Lung (tissue), 12 donors: ENCODE results near the gene CDK15. TPM values are rescaled to one million over a fixed set of nuclear protein-coding genes. Genes with fewer than 3 reads are reported as not detected.
"Not testable (repeated sequence)": the region's sequence is repeated elsewhere in the genome, so short reads cannot be mapped to it uniquely, and the experiment has no call there.

Experiments
- ATAC-seq: fragments of 200-7000 bp; cut with Tn5 transposase; one replicate; pipeline ENCODE4 v1.9.1; 2020; ENCODE audit warnings: moderate number of reproducible peaks; ENCODE audit not compliant: insufficient read depth, low FRiP score
- DNase-seq, 3 donors: peaks; one replicate each; pipeline ENCODE4 v3.0.0-alpha.2; 2013 to 2017
- H3K27ac ChIP-seq, 2 donors: one replicate each; pipeline ENCODE4 v1.5.1; 2013; ENCODE audit warnings: mild to moderate bottlenecking in 2 of 2, moderate library complexity in 2 of 2, control low read depth in 1 of 2, inconsistent platforms in 1 of 2, low read depth in 1 of 2, low read length in 1 of 2
- H3K27me3 ChIP-seq, 3 donors: one replicate each; pipeline ENCODE4 v1.5.1; 2013; ENCODE audit warnings: low read length in 2 of 3; ENCODE audit not compliant: control insufficient read depth in 3 of 3, insufficient read depth in 3 of 3
- H3K36me3 ChIP-seq, 4 donors: one replicate each; pipeline ENCODE4 v1.5.1; 2013; ENCODE audit warnings: low read length in 4 of 4, mild to moderate bottlenecking in 1 of 4, moderate library complexity in 1 of 4; ENCODE audit not compliant: control insufficient read depth in 4 of 4, insufficient read depth in 4 of 4
- H3K4me1 ChIP-seq, 5 donors: one replicate each; pipeline ENCODE4 v1.5.1; 2013; ENCODE audit warnings: low read length in 5 of 5, mild to moderate bottlenecking in 2 of 5, moderate library complexity in 1 of 5; ENCODE audit not compliant: control insufficient read depth in 5 of 5, insufficient read depth in 5 of 5
- H3K4me3 ChIP-seq: one replicate; pipeline ENCODE4 v1.5.1; 2013; ENCODE audit warnings: mild to moderate bottlenecking, control low read depth, moderate library complexity
- H3K9ac ChIP-seq, 2 donors: one replicate each; pipeline ENCODE4 v1.5.1; 2013; ENCODE audit warnings: low read length in 2 of 2, control low read depth in 1 of 2; ENCODE audit not compliant: insufficient read depth in 1 of 2
- H3K9me3 ChIP-seq, 4 donors: one replicate each; pipeline ENCODE4 v1.5.1; 2013; ENCODE audit warnings: low read length in 3 of 4, mild to moderate bottlenecking in 1 of 4, moderate library complexity in 1 of 4; ENCODE audit not compliant: control insufficient read depth in 4 of 4, insufficient read depth in 3 of 4
- WGBS, 2 donors: extraction: QIAGEN DNeasy Blood & Tissue Kit; methylation state at CpG; one replicate each; pipeline ENCODE4 v1.1.7; 2013; 5-methylcytosine and 5-hydroxymethylcytosine counted together
- polyA plus RNA-seq, 2 donors: library from polyadenylated mRNA; stranded (reverse); fragments of 200-250 nt; gene quantifications; one replicate each; pipeline ENCODE4 v1.2.1, GENCODE V29; 2013
- total RNA-seq, 2 donors: library from RNA; depleted of rRNA in 1 of 2; stranded (reverse); fragments of >200 nt in 1 of 2; gene quantifications; one replicate each; pipeline ENCODE4 v1.2.1, GENCODE V29; 2014 to 2021
- TF ChIP-seq, protein P1 (sequence below): IDR thresholded peaks from 2 replicates; pipeline ENCODE4 v1.5.1; 2012; ENCODE audit warnings: mild to moderate bottlenecking; ENCODE audit errors: control extremely low read depth, extremely low read depth
- donor health status: control.
- donor health status: control.
- donor health status: Bipolar disorder and iron deficiency.
- donor health status: healthy.
- donor health status: DM: yes; HTN: yes; CAD: no.

Gene CDK15
- total and polyA plus RNA-seq, 4 donors = 0.07 to 2.3 (median 0.12) TPM

- no peak overlapping the region for H3K27ac ChIP-seq
- no peaks in the 10 kb centered on the region for H3K27me3 ChIP-seq
- peaks cover 0 to 6% (median 0%) of the 10 kb centered on the region in 4 donors for H3K9me3 ChIP-seq
- no peak overlapping the region for H3K4me3 ChIP-seq
- WGBS, 2 donors = 63 to 78% methylated on average over 5 of the region's 5 CpGs
- DNase-seq (no peak), ATAC-seq (no peak)
- no peaks in the 10 kb centered on the region for H3K4me1 ChIP-seq
- H3K36me3 ChIP-seq = no peaks in the 10 kb centered on the region
- TF ChIP-seq, protein P1, sequence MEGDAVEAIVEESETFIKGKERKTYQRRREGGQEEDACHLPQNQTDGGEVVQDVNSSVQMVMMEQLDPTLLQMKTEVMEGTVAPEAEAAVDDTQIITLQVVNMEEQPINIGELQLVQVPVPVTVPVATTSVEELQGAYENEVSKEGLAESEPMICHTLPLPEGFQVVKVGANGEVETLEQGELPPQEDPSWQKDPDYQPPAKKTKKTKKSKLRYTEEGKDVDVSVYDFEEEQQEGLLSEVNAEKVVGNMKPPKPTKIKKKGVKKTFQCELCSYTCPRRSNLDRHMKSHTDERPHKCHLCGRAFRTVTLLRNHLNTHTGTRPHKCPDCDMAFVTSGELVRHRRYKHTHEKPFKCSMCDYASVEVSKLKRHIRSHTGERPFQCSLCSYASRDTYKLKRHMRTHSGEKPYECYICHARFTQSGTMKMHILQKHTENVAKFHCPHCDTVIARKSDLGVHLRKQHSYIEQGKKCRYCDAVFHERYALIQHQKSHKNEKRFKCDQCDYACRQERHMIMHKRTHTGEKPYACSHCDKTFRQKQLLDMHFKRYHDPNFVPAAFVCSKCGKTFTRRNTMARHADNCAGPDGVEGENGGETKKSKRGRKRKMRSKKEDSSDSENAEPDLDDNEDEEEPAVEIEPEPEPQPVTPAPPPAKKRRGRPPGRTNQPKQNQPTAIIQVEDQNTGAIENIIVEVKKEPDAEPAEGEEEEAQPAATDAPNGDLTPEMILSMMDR = no peak
- H3K9ac ChIP-seq = no peak overlapping the region
Observed at GRCh38 chr2:201842131-201842860, 36.0 kb downstream of the CDK15 start.

GRCh38 chr2:201844922-201845321 is 38.6 kb downstream of the CDK15 start:
- WGBS, 2 donors = 96 to 98% methylated on average over 2 of the region's 2 CpGs
- H3K9ac ChIP-seq, H3K27me3 ChIP-seq, H3K4me1 ChIP-seq, H3K9me3 ChIP-seq, H3K36me3 ChIP-seq, H3K27ac ChIP-seq, DNase-seq, H3K4me3 ChIP-seq, ATAC-seq: not testable (repeated sequence)

GRCh38 chr2:201847481-201847880 is 41.1 kb downstream of the CDK15 start:
- Histone ChIP-seq H3K4me3 (no peak overlapping the region), H3K27me3 (no peaks in the 10 kb centered on the region), H3K9me3 (no peaks in the 10 kb centered on the region), H3K9ac (no peak overlapping the region), H3K27ac (no peak overlapping the region), H3K4me1 (no peaks in the 10 kb centered on the region), H3K36me3 (no peaks in the 10 kb centered on the region)
- no peak for DNase-seq
- TF ChIP-seq, protein P1 = no peak
- ATAC-seq = no peak

DNA sequence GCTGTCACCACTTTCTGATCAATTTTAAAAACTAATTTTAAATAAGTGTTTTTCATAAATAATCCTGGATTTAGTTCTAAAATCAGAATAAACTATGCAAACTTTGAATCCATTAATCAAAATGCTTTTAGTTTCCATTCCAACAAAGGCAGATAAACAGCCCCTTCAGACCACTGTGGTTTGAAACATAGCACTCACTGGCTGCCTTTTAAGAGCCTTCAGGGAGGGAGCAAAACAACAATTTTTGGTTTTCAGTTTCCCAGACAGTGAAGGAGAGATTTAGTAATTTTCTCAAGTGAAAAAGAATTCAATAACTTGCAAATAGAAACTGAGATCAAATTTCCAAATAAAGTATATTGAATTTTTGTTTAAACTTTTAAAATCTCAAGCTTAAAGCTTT is 46.1 kb downstream of the CDK15 start:
- H3K9me3 ChIP-seq = no peaks in the 10 kb centered on the region
- H3K27ac ChIP-seq = no peak overlapping the region
- H3K4me3 ChIP-seq = no peak overlapping the region
- DNase-seq (no peak), ATAC-seq (no peak)
- TF ChIP-seq, protein P1 = no peak
- no peaks in the 10 kb centered on the region for H3K36me3 ChIP-seq
- H3K9ac ChIP-seq = no peak overlapping the region
- H3K4me1 ChIP-seq = no peaks in the 10 kb centered on the region
- H3K27me3 ChIP-seq = no peaks in the 10 kb centered on the region
